HG03039 (cell line): ENCODE results near the gene CD48.
"Not testable (repeated sequence)": the region's sequence is repeated elsewhere in the genome, so short reads cannot be mapped to it uniquely, and the experiment has no call there.

Source experiments
- ATAC-seq: cut with Tn5 transposase; IDR thresholded peaks from one replicate; pipeline ENCODE4 v1.9.1; 2021; ENCODE audit warnings: mild to moderate bottlenecking, moderate library complexity; ENCODE audit not compliant: unreplicated experiment

Gene CD48

GRCh38 chr1:160742428-160743127 lies 31.0 kb upstream of the CD48 start:
- no peak for ATAC-seq

DNA sequence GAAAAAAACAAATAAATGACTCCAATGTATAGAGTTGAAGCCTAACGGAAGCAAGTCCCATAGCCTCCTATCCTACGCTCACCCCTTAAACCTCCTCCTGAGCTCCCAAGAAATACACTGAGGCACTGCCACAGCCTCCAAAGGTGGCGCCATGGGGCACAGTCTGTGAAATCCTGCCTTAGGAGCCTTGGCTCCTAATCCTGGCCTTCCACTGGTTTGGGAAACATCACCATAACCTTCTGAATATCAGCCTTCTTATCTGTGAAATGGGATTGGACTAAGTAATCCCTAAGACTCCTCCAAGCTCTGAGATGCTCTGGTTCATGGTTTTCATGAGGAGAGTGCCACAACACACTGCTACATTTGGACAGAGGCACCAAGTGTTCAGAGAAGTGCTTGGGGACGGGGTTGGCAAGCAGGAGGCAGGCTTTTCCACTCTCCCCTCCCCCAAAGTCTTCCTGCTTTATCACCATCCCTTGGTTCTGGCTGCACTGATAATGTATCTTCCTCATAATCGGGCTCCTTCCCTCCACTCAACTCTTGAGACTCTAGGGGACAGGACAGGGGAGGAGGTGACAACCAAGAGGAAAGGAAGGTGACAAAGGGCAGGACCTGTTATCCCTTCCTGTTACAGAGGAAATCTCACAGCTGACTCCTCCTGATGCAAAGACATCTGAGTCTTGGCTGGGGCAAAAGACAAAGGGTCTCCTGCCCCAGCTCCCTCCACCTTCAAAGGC lies 30.2 kb upstream of the CD48 start:
- no peak for ATAC-seq

DNA sequence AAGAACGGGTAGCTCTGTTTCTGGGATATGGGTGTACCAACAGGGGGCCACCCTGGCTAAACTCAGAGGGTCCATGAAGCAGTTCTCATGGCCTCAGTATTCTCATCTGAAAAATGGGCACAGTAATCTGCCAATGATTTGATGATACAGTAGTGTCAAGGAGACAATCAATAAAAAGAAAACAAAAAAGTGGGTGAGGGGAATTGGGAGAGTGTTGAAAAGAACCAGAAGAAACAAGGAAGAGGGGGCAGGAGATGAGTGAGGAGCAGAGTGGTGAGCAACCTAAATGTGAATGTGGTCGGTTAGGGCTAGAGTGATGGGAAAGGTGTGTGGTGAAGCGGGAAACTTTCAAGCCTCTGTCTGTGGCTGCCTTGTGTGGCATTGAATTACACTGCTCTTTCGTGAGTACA lies 29.5 kb upstream of the CD48 start:
- ATAC-seq: no peak

GRCh38 chr1:160740133-160740688 lies 28.6 kb upstream of the CD48 start:
- no peak for ATAC-seq

GRCh38 chr1:160739098-160739511 lies 27.5 kb upstream of the CD48 start, which contains the start of gene SLAMF7:
Gene SLAMF7 (plus strand): TSS chr1:160739247. CDS start chr1:160739302, 55 bp downstream.
- no peak for ATAC-seq

GRCh38 chr1:160738271-160738670 lies 26.6 kb upstream of the CD48 start:
- ATAC-seq: no peak

- no peak for ATAC-seq
Measured at GRCh38 chr1:160734301-160734700, 22.7 kb upstream of the CD48 start.

DNA sequence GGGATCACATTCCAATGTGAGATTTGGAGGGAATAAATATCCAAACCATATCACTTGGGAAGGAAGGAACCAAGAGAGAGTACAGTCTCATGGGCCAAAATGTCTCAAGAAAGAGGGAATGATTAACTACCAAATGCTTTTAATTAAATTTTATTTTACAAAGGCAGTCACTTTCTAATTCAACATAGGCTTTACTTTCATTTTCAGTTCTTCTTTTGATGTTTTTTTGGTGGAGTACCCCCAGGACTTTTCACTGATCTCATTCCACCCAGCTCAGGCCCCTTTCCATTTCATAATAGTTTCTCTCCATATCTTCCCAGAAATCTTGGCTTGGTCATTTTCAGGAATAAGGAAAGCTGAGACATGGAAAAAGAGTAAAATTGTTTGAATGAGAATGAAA lies 22.3 kb upstream of the CD48 start:
- no peak for ATAC-seq

DNA sequence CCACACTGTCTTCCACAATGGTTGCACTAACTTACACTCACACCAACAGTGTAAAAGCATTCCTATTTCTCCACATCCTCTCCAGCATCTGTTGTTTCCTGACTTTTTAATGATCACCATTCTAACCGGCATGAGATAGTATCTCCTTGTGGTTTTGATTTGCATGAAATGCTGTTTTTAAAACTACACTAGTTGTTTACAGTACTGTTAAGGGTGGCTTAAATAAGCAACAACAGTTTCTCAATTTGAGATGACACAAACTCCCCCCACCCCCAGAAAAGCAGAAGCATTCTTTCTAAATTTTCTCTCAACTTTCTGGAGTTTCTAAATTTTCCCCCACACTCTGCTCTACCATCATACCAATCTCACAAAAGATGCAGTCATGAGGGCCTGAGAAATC lies 20.4 kb upstream of the CD48 start:
- ATAC-seq: peak; percentile 52

GRCh38 chr1:160731564-160731963 lies 19.9 kb upstream of the CD48 start:
- not testable (repeated sequence) for ATAC-seq

GRCh38 chr1:160727316-160727640 lies 15.7 kb upstream of the CD48 start:
- ATAC-seq: no peak

GRCh38 chr1:160726498-160727315 lies 15.1 kb upstream of the CD48 start:
- ATAC-seq: no peak

GRCh38 chr1:160726114-160726497 lies 14.5 kb upstream of the CD48 start:
- no peak for ATAC-seq

- ATAC-seq: no peak
Measured at GRCh38 chr1:160724465-160725242, 13.0 kb upstream of the CD48 start.

DNA sequence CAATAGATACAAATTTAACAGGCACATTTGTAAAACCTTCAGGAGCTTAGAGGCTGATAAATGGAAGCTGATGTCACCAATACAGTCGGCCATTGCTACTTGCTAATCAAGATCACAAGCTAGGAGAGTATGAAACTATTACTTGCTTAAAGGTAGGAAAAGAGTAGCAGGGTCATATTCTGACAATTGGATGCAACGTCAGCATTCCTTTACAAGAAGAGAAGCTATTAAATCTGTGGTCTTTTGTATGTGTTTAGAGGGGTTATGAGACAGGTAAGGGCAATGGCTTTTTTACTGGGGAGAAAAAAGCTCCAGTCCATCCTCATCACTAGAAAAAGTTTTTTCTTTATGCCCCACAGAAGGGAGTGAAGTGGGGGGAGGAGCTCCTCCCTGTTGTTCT lies 11.7 kb upstream of the CD48 start:
- ATAC-seq: no peak

- no peak for ATAC-seq
Measured at GRCh38 chr1:160722726-160723125, 11.1 kb upstream of the CD48 start.

DNA sequence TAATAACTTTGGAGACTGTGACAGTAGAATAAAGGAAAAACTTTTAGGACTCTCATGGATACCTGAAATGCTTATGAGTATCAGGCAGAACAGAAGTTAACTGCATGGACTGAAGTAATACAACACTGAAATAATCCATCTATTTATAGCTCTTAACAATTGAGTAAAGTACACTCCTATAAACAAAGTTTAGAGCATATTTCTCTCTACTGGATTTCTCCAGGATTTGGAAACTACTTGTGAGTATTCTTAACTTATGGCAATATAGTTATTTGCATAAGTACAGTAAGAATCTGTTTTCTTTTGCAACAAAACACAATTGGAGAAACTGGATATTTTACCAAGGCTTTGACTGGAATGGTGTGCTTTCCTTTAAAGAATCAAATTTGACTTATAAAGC lies 9.9 kb upstream of the CD48 start:
- ATAC-seq: no peak

- ATAC-seq: no peak
Measured at GRCh38 chr1:160720356-160721085, 8.9 kb upstream of the CD48 start.

- no peak for ATAC-seq
Measured at GRCh38 chr1:160718210-160718609, 6.6 kb upstream of the CD48 start.

- ATAC-seq: no peak
Measured at GRCh38 chr1:160717306-160717705, 5.7 kb upstream of the CD48 start.
